Neural cell (in vitro differentiated cells): ENCODE data around the gene CHD6.

Source experiments
- EP300 ChIP-seq: fragments of 450-650 bp; conservative IDR thresholded peaks from 2 replicates; pipeline ENCODE4 v1.6.1; 2014; ENCODE audit warnings: antibody characterized with exemption, mild to moderate bottlenecking, moderate library complexity; ENCODE audit not compliant: poor library complexity, severe bottlenecking
- EZH2 ChIP-seq: fragments of 200-600, 300-800 bp; shearing (Covaris generic), sonication (generic); IDR thresholded peaks from 2 replicates; pipeline ENCODE4 v1.6.1; 2014; ENCODE audit warnings: antibody characterized with exemption, low read length, borderline replicate concordance, mild to moderate bottlenecking; ENCODE audit not compliant: insufficient read depth, poor library complexity, severe bottlenecking
- MXI1 ChIP-seq: fragments of 450-650 bp; conservative IDR thresholded peaks from 2 replicates; pipeline ENCODE4 v1.6.1; 2014; ENCODE audit warnings: antibody characterized with exemption, mild to moderate bottlenecking; ENCODE audit not compliant: poor library complexity, severe bottlenecking
- POLR2AphosphoS5 ChIP-seq: IDR thresholded peaks from 2 replicates; pipeline ENCODE4 v1.6.1; 2012
- SMC3 ChIP-seq: fragments of 450-650 bp; conservative IDR thresholded peaks from 2 replicates; pipeline ENCODE4 v1.6.1; 2014; ENCODE audit warnings: antibody characterized with exemption, mild to moderate bottlenecking, moderate library complexity; ENCODE audit not compliant: poor library complexity
- TF ChIP-seq, protein P1 (sequence below): fragments of 450-650 bp; IDR thresholded peaks from 2 replicates; pipeline ENCODE4 v1.5.1; 2014; ENCODE audit warnings: antibody characterized with exemption, mild to moderate bottlenecking, moderate library complexity; ENCODE audit not compliant: poor library complexity, severe bottlenecking

DNA sequence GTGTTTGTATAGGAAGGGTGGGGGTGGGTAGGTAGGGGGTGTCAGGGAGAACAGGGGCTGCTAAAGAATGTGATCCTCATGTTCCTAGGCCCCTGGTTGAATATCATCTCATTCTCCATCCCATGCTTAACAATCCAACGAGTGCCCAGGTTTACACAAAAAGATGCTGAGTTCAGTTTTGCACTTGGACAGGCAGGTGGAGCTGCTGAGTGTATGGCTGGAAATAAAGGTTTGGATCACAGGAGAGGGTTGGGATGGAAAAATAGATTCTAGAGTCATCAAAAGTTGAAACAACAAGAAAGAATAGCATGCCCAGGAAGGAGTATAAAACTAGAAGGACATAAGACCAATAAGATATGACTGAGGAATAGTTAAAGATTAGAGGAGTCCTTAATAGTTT, 14.2 kb downstream of the CHD6 start:
- TF ChIP-seq, protein P1, sequence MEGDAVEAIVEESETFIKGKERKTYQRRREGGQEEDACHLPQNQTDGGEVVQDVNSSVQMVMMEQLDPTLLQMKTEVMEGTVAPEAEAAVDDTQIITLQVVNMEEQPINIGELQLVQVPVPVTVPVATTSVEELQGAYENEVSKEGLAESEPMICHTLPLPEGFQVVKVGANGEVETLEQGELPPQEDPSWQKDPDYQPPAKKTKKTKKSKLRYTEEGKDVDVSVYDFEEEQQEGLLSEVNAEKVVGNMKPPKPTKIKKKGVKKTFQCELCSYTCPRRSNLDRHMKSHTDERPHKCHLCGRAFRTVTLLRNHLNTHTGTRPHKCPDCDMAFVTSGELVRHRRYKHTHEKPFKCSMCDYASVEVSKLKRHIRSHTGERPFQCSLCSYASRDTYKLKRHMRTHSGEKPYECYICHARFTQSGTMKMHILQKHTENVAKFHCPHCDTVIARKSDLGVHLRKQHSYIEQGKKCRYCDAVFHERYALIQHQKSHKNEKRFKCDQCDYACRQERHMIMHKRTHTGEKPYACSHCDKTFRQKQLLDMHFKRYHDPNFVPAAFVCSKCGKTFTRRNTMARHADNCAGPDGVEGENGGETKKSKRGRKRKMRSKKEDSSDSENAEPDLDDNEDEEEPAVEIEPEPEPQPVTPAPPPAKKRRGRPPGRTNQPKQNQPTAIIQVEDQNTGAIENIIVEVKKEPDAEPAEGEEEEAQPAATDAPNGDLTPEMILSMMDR: no peak
- TF ChIP-seq POLR2AphosphoS5: no peak
- no peak for TF ChIP-seq SMC3
- TF ChIP-seq EZH2: no peak
- TF ChIP-seq EP300: no peak
- no peak for TF ChIP-seq MXI1
